Measurements from ENCODE around the gene RNF227.

DNA sequence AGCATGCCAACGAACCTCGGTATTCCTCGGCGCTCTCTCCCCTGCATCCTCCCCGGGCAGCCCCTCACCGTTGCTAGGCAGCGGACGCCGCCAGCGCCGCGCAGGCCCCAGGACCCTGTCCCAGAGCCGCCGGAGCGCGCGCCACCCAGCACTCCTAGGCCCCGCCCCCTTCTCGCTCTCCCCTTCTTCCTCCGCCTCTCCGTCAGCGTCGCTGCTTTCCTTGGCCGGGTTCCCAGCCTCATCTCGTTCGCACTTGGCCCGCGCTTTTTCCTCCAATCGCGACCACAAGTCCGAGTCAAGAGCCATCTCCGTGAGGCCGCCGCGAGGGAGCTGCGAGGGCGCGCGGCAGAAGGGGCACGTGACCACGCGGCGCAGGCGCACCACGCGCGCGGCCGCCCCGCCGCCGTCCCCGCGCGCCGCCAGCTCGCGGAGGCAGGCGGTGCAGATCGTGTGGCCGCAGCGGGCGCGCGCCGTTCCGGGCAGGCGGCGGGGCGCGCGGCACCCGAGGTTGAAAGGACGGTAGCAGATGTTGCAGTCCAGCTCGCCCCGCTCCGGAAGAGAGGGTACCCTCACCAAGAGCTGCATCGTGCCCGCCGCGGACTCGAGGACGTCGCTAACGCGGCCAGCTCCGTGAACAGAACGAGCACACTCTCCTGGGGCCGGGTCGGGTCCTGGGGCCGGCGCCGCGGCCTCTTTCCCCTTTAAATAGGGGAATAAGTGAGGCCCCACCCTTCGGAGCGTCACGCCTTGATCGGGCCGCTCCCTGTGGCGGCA, at the start of gene RNF227:
- TF ChIP-seq, protein P1, sequence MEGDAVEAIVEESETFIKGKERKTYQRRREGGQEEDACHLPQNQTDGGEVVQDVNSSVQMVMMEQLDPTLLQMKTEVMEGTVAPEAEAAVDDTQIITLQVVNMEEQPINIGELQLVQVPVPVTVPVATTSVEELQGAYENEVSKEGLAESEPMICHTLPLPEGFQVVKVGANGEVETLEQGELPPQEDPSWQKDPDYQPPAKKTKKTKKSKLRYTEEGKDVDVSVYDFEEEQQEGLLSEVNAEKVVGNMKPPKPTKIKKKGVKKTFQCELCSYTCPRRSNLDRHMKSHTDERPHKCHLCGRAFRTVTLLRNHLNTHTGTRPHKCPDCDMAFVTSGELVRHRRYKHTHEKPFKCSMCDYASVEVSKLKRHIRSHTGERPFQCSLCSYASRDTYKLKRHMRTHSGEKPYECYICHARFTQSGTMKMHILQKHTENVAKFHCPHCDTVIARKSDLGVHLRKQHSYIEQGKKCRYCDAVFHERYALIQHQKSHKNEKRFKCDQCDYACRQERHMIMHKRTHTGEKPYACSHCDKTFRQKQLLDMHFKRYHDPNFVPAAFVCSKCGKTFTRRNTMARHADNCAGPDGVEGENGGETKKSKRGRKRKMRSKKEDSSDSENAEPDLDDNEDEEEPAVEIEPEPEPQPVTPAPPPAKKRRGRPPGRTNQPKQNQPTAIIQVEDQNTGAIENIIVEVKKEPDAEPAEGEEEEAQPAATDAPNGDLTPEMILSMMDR (conservative IDR thresholded peaks at IDR 0.05; ENCODE audit: low read length) = no peak
- TF ChIP-seq EZH2phosphoT487 (IDR thresholded peaks at IDR 0.05; ENCODE audit: borderline replicate concordance, low read depth, low read length) = no peak

Data from OCI-LY7 (cell line).